Suprapubic skin (tissue), 4 donors: ENCODE results near the gene CLMN. TPM values are rescaled to one million over a fixed set of nuclear protein-coding genes. Genes with fewer than 3 reads are reported as not detected.

Experiments used
- DNase-seq, 2 donors: peaks; one replicate each; pipeline ENCODE4 v3.0.0-alpha.2; 2019; ENCODE audit warnings: low spot score in 2 of 2
- H3K27ac ChIP-seq: fragments of 200-600 bp; sonication (generic); one replicate; pipeline ENCODE4 v1.5.1; 2019
- H3K27me3 ChIP-seq: fragments of 200-600 bp; sonication (generic); one replicate; pipeline ENCODE4 v1.5.1; 2019
- H3K36me3 ChIP-seq: fragments of 200-600 bp; sonication (generic); one replicate; pipeline ENCODE4 v1.5.1; 2019
- H3K4me1 ChIP-seq: fragments of 200-600 bp; sonication (generic); one replicate; pipeline ENCODE4 v1.5.1; 2019
- H3K4me3 ChIP-seq: fragments of 200-600 bp; sonication (generic); one replicate; pipeline ENCODE4 v1.5.1; 2019; ENCODE audit warnings: mild to moderate bottlenecking
- H3K9me3 ChIP-seq: fragments of 200-600 bp; sonication (generic); one replicate; pipeline ENCODE4 v1.5.1; 2019
- EP300 ChIP-seq: sonication (generic); formaldehyde crosslinking; IDR thresholded peaks from one replicate; pipeline ENCODE4 v1.6.1; 2017; ENCODE audit warnings: antibody characterized with exemption
- POLR2A ChIP-seq, 2 donors: fragments of 450-650 bp; IDR thresholded peaks; one replicate each; pipeline ENCODE4 v1.6.1; 2017; ENCODE audit warnings: antibody characterized with exemption in 2 of 2, mild to moderate bottlenecking in 2 of 2, moderate library complexity in 2 of 2
- POLR2AphosphoS5 ChIP-seq, 3 donors: sonication (generic); formaldehyde crosslinking; IDR thresholded peaks; one replicate each; pipeline ENCODE4 v1.6.1; 2017; ENCODE audit warnings: antibody characterized with exemption in 3 of 3
- WGBS: methylation state at CpG from one replicate; pipeline ENCODE4 v1.1.5; 2018; 5-methylcytosine and 5-hydroxymethylcytosine counted together
- total RNA-seq, 4 donors: library from RNA; depleted of rRNA; stranded (reverse); fragments of >200 nt; gene quantifications; one replicate each; pipeline ENCODE4 v1.1.0, GENCODE V29; 2016
- TF ChIP-seq, protein P1 (sequence below), 2 donors: fragments of 200-600 bp in 1 of 2; fragments of 450-650 bp in 1 of 2; sonication (generic) in 1 of 2; IDR thresholded peaks; one replicate each; pipeline ENCODE4 v1.5.1; 2016 to 2019; ENCODE audit warnings: antibody characterized with exemption in 2 of 2, mild to moderate bottlenecking in 1 of 2, moderate library complexity in 1 of 2

The CLMN gene
- total RNA-seq, 4 donors from 2014 or later: 5.0 to 25.7 (median 7.0) TPM

DNA sequence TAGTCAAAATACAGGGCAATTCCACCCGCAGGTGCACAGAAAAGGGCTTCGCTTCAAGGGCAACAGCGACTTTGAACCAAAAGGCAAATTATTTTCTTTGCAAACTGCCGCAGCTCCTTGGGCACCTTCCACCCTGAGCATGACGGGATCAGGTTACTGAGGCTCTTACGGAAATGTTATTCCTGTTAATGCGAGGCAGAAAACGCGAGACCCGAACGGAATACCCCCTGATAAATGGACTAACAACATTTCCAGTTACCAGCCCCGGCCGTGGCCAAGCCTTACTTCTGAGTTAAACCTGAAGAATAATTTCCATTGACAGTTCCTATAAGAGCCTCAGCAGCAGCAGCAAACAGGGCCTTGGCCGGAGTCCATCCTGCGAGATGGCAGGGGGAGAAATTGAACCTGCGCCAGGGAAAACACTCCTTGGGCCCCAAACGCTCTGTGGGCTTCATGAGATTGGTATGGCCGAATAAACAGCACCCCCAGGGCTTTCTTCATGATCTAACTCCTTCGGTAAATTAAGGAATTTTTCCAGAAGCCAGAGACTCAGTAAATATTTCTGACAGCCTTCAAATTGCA is 92.3 kb downstream of the CLMN start:
- DNase-seq: no peak
- Histone ChIP-seq H3K9me3 (no peaks in the 10 kb centered on the region), H3K4me1 (peaks cover 9% of the 10 kb centered on the region), H3K4me3 (no peak overlapping the region), H3K27ac (no peak overlapping the region), H3K36me3 (no peaks in the 10 kb centered on the region), H3K27me3 (no peaks in the 10 kb centered on the region)
- WGBS: 79% methylated on average over 19 of the region's 19 CpGs
- TF ChIP-seq POLR2A (IDR thresholded peaks at IDR 0.05) (no peak), POLR2AphosphoS5 (IDR thresholded peaks at IDR 0.05) (no peak), EP300 (no peak)
- TF ChIP-seq, protein P1, sequence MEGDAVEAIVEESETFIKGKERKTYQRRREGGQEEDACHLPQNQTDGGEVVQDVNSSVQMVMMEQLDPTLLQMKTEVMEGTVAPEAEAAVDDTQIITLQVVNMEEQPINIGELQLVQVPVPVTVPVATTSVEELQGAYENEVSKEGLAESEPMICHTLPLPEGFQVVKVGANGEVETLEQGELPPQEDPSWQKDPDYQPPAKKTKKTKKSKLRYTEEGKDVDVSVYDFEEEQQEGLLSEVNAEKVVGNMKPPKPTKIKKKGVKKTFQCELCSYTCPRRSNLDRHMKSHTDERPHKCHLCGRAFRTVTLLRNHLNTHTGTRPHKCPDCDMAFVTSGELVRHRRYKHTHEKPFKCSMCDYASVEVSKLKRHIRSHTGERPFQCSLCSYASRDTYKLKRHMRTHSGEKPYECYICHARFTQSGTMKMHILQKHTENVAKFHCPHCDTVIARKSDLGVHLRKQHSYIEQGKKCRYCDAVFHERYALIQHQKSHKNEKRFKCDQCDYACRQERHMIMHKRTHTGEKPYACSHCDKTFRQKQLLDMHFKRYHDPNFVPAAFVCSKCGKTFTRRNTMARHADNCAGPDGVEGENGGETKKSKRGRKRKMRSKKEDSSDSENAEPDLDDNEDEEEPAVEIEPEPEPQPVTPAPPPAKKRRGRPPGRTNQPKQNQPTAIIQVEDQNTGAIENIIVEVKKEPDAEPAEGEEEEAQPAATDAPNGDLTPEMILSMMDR (IDR thresholded peaks at IDR 0.05): no peak

DNA sequence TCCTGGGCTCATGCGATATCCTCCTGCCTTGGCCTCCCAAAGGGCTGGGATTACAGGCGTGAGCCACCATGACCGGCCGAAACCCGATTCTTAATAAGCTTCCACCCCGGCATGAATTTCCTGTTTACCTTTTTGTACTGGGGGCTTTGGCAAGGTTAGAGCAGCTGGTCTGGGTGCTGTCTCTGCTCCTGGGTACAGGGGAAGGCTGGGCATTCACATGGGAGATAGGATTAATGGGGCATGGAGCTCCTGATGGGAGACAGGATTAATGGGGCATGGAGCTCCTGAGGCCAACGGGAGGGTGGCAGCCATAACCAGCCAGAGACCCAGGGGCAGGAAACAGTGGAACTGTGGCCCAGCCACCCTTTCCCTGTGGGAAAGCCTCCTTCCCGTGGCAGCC is 92.9 kb downstream of the CLMN start:
- WGBS: 91% methylated on average over 8 of the region's 8 CpGs
- no peak overlapping the region for H3K27ac ChIP-seq
- TF ChIP-seq POLR2AphosphoS5 (IDR thresholded peaks at IDR 0.05) (no peak), POLR2A (IDR thresholded peaks at IDR 0.05) (no peak), EP300 (no peak)
- TF ChIP-seq, protein P1 (IDR thresholded peaks at IDR 0.05): no peak

DNA sequence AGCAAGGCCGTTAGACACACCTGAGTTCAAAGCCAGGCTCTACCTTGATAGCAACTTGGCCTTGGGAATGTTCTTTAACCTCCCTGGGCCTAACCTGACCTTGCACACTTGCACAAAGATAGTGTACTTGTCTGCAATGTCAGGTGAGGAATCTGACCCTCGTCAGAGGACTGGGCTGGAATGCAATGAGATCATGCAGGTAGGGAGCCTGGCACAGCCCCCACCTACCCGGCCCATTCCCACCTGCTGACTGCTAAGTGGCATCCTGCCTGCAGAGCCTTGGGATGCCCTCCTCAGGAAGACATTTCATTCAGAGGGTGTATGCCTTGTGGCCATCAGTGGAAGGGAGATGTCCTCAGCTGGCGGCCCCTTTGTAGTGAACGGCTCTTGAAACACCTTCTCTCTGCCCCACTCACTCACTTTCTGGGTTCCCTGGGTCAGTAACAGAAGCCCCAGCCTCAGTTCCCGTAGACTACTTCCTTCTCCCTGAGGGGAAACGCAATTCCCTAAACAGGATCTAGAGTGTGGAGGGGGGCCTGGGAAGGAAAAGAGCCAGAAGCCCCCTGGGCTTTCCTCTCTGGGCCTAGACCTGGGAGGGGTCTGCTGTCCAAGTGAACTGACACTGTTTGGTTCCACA is 94.3 kb downstream of the CLMN start:
- WGBS: 95% methylated on average over 7 of the region's 7 CpGs
- TF ChIP-seq, protein P1 (IDR thresholded peaks at IDR 0.05): no peak
- no peak for TF ChIP-seq POLR2AphosphoS5 (IDR thresholded peaks at IDR 0.05)
- TF ChIP-seq POLR2A (IDR thresholded peaks at IDR 0.05): no peak
- no peak for TF ChIP-seq EP300

More for the DNA sequence above, 92.9 kb downstream of the CLMN start:
- no peaks in the 10 kb centered on the region for H3K27me3 ChIP-seq
- no peaks in the 10 kb centered on the region for H3K36me3 ChIP-seq
- peaks cover 3% of the 10 kb centered on the region for H3K4me1 ChIP-seq
- H3K9me3 ChIP-seq: no peaks in the 10 kb centered on the region
- no peak overlapping the region for H3K4me3 ChIP-seq
- no peak for DNase-seq

DNA sequence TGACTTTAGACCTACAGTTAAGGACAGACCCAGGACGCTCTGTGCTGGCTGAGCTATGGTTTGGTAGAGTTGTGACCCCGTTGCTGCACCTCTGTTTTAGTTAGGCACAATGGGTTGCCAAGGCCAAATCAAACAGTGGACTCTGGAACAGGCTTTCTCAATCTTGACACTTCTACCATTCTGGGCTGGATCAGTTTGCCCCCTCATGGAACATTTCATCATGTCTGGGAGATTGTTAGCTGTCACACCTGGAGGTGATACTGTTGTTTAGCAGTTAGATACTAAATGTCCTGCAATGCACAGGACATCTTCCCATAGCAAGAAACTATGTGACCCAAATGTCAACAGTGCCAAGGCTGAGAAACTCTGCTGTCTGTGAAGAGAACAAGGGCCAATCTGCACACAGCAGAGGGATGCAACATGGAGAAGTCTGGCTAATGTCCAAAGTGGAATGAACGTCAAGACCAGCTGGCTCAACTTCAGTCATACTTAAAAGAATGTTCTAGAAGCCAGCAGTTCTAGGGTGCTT is 96.8 kb downstream of the CLMN start:
- H3K27ac ChIP-seq: no peak overlapping the region
- no peak for TF ChIP-seq EP300
- no peak for TF ChIP-seq POLR2A (IDR thresholded peaks at IDR 0.05)
- TF ChIP-seq, protein P1 (IDR thresholded peaks at IDR 0.05): no peak
- TF ChIP-seq POLR2AphosphoS5 (IDR thresholded peaks at IDR 0.05): no peak

More for the DNA sequence above, 94.3 kb downstream of the CLMN start:
- DNase-seq: no peak
- H3K27ac ChIP-seq: no peak overlapping the region
- H3K9me3 ChIP-seq: no peaks in the 10 kb centered on the region
- no peaks in the 10 kb centered on the region for H3K27me3 ChIP-seq
- H3K4me3 ChIP-seq: no peak overlapping the region
- no peaks in the 10 kb centered on the region for H3K4me1 ChIP-seq
- H3K36me3 ChIP-seq: no peaks in the 10 kb centered on the region

DNA sequence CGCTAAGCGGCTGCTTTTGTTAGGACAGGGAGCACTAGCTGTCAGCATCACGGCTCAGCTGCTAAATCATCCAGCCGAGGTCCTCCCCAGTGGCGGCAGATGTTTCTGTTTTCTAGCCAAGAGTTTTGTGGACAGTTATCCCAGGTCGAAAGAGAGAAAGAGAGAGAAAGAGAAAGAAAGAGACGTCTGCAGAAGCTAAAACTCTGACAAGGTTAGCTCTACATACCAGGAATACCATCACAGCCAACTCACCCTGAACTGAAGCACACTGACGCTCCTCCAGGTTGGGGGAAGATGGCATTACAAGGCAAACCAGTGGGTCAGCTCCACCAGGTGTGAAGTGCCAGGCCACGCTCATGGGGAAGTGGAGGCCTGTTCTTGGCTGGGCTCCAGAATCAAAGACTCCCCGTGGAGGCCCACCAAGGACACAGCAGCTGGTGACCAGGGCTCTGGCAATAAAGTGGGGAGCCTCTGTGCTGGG is 97.5 kb downstream of the CLMN start:
- 70% methylated on average over 10 of the region's 10 CpGs for WGBS
- H3K4me1 ChIP-seq: no peaks in the 10 kb centered on the region
- no peaks in the 10 kb centered on the region for H3K27me3 ChIP-seq
- no peaks in the 10 kb centered on the region for H3K9me3 ChIP-seq
- no peaks in the 10 kb centered on the region for H3K36me3 ChIP-seq
- H3K4me3 ChIP-seq: no peak overlapping the region
- TF ChIP-seq EP300: no peak
- TF ChIP-seq, protein P1 (IDR thresholded peaks at IDR 0.05): no peak
- TF ChIP-seq POLR2AphosphoS5 (IDR thresholded peaks at IDR 0.05): no peak
- DNase-seq: no peak
- H3K27ac ChIP-seq: no peak overlapping the region

More for the DNA sequence above, 96.8 kb downstream of the CLMN start:
- Histone ChIP-seq H3K36me3 (no peaks in the 10 kb centered on the region), H3K27me3 (no peaks in the 10 kb centered on the region), H3K9me3 (no peaks in the 10 kb centered on the region), H3K4me3 (no peak overlapping the region), H3K4me1 (no peaks in the 10 kb centered on the region)
- WGBS: 64% methylated on average over 3 of the region's 3 CpGs
- DNase-seq: no peak
